ENCODE measurements around the gene PRCC.

GRCh38 chr1:156836041-156836654 lies 68.8 kb downstream of the PRCC start:
- no peak for TF ChIP-seq POLR2A (IDR thresholded peaks at IDR 0.05; ENCODE audit: low read depth)
- TF ChIP-seq CTCF (IDR thresholded peaks at IDR 0.05), result no peak
- TF ChIP-seq POLR2AphosphoS5 (IDR thresholded peaks at IDR 0.05), result no peak
- TF ChIP-seq EP300 (IDR thresholded peaks at IDR 0.05), result no peak

All from esophagus muscularis mucosa (tissue), 4 donors.